Activated T-helper 9 cell treated with anti-CD3 and anti-CD28 coated beads, Interleukin-2, amount 50 U/mL, for 16 hours (primary cell): ENCODE results near the gene PRKAG2.
"Not testable (repeated sequence)": the region's sequence is repeated elsewhere in the genome, so short reads cannot be mapped to it uniquely, and the experiment has no call there.

Experiments
- DNase-seq: peaks from one replicate; pipeline ENCODE4 v3.0.0-alpha.2; 2020; ENCODE audit warnings: low read depth

The PRKAG2 gene

GRCh38 chr7:151834271-151835035, 42.5 kb downstream of the PRKAG2 start:
- no peak for DNase-seq

GRCh38 chr7:151833691-151834090, 43.2 kb downstream of the PRKAG2 start:
- DNase-seq, result no peak

GRCh38 chr7:151833213-151833651, 43.7 kb downstream of the PRKAG2 start:
- DNase-seq, result no peak

GRCh38 chr7:151832656-151833055, 44.3 kb downstream of the PRKAG2 start:
- DNase-seq, result no peak

- no peak for DNase-seq
Measured at GRCh38 chr7:151832138-151832537, 44.8 kb downstream of the PRKAG2 start.

GRCh38 chr7:151831606-151832005, 45.3 kb downstream of the PRKAG2 start:
- no peak for DNase-seq

- no peak for DNase-seq
Measured at GRCh38 chr7:151830121-151830830, 46.6 kb downstream of the PRKAG2 start.

GRCh38 chr7:151829707-151830106, 47.2 kb downstream of the PRKAG2 start:
- no peak for DNase-seq

GRCh38 chr7:151827620-151828019, 49.3 kb downstream of the PRKAG2 start:
- no peak for DNase-seq

- not testable (repeated sequence) for DNase-seq
Measured at GRCh38 chr7:151826316-151826715, 50.6 kb downstream of the PRKAG2 start.

GRCh38 chr7:151825721-151826120, 51.2 kb downstream of the PRKAG2 start:
- no peak for DNase-seq

GRCh38 chr7:151824373-151824933, 52.5 kb downstream of the PRKAG2 start:
- no peak for DNase-seq

- DNase-seq, result no peak
Measured at GRCh38 chr7:151823566-151824372, 53.1 kb downstream of the PRKAG2 start.

GRCh38 chr7:151822541-151823181, 54.3 kb downstream of the PRKAG2 start:
- DNase-seq, result no peak

- no peak for DNase-seq
Measured at GRCh38 chr7:151821806-151822540, 54.9 kb downstream of the PRKAG2 start.

GRCh38 chr7:151821226-151821625, 55.7 kb downstream of the PRKAG2 start:
- no peak for DNase-seq

- no peak for DNase-seq
Measured at GRCh38 chr7:151820491-151821105, 56.3 kb downstream of the PRKAG2 start.

GRCh38 chr7:151819866-151820265, 57.0 kb downstream of the PRKAG2 start:
- no peak for DNase-seq

GRCh38 chr7:151818674-151819519, 58.0 kb downstream of the PRKAG2 start:
- no peak for DNase-seq
